HG03469 (cell line): ENCODE measurements around the gene COL12A1.

Source experiments
- ATAC-seq: cut with Tn5 transposase; IDR thresholded peaks from one replicate; pipeline ENCODE4 v1.9.1; 2021; ENCODE audit warnings: mild to moderate bottlenecking, moderate library complexity, moderate number of reproducible peaks; ENCODE audit not compliant: unreplicated experiment

Gene COL12A1

DNA sequence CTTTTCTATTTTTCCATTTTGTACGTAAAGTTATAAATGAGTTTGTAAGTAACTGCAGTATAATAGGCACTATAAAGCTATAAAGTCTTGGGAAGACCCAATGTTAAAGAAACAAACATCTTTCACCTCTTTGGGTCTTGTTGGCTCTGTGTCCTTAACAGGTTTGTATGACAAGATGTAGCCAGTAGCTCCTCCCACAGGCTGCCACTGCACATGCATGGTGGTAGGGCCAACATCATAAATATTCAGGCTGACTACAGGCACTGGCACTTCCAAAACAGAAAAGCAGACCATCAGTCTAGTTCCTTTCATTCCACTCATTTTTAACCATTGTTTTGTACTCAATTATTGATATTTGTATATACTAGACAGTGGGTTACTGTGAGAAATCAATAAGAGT lies 59.9 kb downstream of the COL12A1 start:
- no peak for ATAC-seq

DNA sequence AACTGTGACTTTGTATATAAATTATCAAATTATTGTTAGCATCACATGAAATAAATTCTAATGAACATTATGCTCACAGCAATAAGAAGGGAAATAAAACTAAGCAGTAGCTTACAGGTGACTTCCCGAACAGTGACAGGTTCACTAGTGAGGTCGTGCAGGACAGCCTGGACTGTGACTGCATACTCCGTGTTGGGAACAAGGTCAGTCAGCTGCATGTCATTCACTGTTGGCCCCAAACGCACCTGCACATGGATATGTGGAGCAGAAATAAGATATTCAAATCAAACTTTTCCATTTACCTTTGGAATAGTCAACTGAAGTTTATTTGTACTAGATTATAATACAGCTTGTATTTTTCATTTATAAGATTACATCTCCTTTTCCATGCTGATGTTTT lies 60.6 kb downstream of the COL12A1 start:
- no peak for ATAC-seq

DNA sequence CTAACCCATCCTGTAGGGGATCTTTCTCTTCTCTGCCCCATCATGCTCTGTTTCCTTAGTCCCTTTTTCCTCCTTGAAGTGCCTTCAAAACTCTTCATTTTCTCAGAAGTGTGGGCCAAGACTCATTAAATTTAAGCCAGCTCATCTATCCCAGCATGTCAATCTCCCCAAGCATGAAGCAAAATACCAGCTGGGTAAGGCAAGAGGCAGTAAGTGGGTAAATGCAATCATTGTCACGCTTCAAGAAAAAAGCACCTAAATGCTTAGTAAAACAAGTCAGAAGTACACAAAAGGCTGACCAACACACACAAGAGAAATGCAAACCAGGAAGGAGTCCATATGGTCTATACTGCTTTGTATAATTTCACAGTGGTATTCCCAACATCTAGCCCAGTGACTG lies 61.5 kb downstream of the COL12A1 start:
- no peak for ATAC-seq

DNA sequence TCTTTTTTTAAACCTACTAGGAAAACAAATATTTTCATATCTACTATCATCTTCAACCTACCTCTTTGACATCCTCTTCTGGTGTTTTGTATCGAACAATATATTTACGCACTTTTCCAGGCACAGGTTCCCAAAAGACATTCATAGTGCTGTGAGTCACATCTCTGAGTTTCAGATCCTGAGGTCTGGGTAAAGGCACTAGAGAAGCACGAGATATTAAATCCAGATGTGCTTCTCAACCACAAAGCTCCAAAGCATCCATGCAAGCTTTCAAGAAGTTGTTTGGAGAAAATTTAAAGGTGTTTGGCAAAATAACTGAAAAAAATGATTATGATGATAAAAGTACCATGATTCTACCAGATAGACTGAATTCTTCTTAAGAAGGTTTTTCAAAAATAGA lies 62.7 kb downstream of the COL12A1 start:
- no peak for ATAC-seq

DNA sequence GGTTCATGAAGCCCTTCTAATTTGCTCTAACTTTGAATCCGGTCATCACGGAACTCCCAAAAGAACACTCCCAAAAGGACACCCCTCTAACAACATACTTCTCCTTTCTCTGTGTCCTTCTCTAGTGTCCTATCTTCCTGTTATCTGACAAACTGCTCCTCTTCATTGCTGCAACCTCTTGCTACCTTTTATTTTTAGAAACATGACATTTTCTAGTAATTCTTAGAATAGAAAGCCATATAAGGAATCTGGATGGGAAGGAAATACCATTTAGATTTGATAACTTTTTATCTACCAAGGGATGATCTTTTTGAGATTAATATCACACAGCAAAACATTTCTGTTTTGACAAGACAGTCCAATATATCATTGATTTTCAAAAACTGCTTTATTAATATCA lies 63.1 kb downstream of the COL12A1 start:
- no peak for ATAC-seq

DNA sequence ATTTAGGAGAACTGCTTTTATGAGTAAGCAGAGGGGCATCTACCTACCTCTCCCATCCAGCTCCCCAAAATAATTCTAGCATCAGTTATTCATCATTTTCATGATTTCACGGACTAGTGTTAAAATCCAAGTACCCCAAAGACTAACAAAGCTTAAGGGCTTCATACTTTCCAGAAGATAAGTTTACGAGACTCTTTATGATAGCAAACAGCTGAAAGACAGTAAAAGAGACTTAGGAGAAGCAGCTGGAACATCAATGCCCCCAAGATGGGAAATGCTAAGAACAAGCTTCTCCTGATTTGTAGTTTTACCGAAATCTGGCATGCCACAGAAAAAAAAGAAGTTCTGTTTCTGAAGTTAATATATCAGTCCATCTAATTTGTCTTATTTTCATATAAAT lies 70.0 kb downstream of the COL12A1 start:
- no peak for ATAC-seq

DNA sequence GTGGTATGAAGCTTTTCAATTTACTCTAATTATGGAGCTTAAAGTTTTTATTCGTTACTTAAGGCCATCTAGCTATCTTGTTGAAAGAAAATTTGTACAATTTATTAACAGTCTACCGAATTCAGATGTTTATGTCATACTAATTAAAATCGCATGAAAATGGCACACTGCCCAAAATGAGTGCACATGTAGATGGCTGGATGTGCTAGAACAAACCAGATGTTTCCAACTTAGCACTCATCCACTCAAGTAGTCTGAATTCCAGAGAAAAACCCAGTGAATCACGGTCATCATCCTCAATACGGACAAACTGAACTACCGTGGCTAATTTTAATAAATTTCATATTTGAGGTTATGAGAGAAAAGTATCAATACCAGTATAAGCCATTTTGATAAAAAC lies 70.4 kb downstream of the COL12A1 start:
- ATAC-seq = no peak

DNA sequence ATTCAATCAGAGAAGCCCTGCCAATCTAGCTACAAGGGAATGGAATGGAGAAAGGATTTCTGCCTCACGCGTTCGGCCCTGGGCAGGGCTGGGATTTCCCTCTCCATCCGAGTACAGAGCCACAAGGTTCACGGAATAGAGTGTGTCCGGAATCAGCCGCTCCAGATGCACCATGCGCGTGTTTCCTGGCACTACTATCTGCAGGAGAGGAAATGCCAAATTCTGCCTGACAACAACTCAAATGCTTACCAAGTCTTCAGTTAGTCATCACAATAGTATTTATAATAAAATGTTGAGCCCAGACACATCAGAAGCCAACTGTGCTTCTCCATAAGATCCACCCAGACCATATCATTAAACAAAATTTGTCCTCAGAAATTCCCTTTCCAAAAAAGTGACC lies 75.1 kb downstream of the COL12A1 start:
- no peak for ATAC-seq

DNA sequence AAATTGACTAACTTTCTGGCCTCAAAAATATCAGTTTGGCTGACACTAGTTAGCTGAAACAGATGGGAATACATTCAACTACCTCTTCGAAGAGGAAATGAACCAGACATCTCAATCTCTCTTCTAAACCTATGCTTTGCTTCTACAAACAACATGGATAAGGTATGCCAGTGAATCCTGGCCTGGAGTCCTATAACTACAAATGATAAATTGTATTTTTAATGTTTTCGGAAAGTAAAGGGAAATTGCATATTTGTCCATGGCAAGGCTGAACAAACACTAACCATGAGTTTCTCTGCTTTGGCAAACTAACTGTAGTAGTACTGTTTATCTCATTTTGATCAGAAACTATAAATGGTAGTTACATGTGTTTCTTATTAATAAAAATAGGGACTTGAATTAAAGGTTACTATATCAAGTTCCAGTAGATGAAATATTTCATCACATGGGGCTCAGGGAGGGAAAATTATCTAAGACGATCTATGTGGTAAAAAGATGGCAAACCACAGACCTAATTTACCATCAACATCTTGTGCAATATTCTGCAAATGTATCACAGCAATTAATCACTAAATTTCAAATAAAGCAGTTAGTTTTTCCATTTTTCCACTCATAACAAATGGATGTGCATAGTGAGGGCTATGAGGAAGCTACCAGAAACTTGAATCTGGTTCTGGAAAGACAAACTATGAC lies 76.8 kb downstream of the COL12A1 start:
- ATAC-seq = no peak

DNA sequence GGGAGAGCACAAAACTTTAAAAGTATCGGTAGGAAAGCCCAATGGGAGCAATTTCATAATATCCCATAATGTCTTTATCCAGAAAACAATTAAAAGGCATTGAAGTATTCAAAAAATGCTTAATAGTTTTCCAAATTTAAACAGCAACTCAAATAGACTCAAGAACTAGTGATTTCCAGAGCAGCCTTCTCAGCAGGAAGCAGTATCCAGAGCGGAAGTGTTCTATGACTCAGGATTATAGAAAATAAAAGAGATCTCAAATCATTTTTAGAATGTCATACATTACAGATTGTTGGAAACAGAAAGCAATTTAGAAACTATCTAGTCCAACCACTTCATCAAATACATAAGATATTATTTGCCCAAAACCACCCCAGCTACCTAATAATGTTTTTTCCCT lies 79.3 kb downstream of the COL12A1 start:
- no peak for ATAC-seq

DNA sequence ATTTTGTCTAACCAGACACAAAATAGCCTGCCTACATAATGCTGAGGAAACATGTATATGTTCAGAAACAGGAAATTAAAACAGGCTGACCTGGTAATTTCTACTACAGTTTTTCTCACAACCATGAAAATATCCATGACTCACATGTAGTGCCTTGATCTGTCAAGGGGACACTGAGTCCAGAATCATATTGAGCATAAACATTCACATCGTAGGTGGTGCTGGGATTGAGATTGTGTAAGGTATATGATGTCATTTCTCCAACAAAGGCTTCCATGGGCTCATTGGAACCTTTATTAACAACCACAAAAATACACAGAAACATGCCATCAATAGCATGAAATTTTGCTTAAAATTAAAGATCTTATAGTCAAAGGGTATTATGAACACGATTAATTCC lies 80.9 kb downstream of the COL12A1 start:
- ATAC-seq = no peak

DNA sequence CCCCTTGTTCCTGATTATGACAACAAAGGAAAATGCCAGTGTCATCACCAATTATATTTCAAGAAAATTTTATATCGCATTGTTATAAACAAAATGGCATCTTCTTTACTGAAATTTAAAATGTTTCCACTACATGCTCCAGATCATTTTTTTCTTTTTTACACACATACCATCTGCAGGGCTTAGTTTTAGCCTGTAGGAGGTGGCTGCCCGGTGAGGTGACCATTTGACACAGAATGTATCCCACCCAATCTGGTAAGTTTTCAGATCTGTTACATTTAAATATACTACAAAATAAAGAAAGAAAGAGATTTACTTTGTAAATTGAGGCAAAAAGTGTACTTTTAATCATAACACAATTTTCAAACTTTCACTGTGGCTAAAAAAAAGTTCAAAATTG lies 81.8 kb downstream of the COL12A1 start:
- ATAC-seq = no peak

DNA sequence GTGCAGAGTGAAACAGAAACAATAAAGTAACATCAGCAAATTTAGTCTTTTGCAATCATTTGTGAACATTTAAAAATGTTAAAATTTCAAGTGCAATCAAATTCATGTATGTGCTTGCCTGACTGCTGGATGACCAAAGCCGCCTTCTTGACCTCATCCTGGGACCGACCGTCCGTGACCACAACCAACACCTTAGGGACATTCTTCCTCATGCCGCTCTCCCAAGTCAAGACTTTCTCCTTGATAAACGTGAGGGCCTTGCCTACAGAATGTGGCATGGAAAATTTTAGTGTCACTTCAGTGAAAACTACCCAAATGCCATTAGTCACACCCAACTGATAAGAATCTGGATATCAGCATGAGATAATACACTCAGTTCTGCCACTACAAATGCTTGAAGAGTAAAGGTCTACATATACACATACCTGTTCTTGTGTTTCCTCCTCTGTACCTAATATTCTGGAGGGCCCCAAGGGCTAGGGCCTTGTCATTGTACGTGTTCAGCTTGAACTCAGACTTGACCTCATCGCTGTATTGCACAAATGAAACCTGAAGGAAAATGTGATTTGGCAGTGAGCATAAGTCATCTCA lies 86.8 kb downstream of the COL12A1 start:
- no peak for ATAC-seq

DNA sequence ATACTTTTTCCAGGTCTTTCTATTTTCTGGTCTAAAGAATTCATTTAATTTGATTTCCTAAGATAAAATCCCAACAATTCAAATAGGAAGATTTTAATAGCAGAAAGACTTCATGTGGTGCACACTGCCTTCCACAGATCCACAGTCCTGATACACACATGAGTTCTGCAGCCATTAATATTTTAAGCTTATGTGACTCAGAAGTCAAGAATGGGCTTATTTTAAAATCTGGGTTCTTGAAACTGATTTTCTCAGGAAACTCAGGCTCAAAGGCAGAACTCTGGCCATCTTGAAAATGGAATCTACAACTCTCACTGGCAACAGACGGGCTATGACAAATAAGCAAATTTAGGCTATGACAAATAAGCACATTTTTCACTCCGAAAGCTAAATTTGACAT lies 88.2 kb downstream of the COL12A1 start:
- ATAC-seq = no peak

DNA sequence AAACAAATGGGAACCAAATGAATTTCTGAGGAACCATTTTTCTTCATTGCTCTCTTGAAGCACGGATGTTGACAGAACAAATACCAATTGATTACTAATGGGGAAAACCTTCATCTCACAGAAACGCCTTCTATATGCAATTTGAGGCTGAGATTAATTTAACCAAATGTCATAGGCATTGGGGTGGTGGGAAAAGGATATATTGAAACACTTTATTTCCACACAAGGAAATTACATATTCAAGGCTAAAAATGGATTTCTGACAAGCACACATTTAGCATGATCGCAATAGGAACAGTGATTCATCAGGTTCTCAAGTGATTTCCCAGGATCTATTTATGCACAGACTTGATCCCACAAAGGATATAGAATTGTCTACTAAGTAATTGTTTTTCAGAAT lies 88.9 kb downstream of the COL12A1 start:
- ATAC-seq = no peak

DNA sequence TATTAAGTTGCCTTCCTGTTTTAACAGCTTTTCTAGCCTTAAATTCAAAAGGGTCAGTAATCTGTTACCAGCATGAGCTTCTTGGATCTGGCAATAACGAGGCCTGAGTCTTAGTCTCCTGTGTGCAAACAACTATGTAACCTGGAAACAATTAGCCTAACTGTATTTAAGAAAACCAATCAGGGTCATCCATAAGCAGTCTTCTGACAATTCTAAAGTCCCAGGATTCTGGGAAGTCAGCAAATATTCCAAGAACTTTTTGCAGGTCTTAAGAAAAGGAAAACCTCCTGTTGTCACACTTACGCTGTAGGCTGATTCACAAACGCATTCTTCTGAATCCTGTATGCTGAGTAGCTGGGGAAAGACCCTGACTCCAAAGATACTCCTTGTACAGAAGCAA lies 90.4 kb downstream of the COL12A1 start:
- no peak for ATAC-seq

DNA sequence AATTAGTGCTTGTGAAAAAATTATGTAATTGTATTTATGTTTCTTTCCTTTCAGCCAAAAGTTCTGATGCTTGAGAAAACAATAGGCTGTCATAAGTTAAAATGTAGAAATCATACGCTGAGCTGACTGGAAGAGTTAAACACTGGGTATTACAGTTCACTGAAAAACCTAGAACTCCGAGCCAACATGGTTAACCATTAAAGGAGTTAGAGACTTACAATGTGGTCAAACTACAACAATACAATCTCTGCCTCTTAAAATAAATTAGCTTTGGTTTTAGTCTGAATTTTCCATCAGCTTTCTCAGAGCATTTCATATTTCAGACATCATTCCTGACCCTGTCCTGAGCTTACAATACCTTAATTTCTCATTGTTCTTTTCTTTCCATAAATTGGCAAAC lies 91.0 kb downstream of the COL12A1 start:
- no peak for ATAC-seq

DNA sequence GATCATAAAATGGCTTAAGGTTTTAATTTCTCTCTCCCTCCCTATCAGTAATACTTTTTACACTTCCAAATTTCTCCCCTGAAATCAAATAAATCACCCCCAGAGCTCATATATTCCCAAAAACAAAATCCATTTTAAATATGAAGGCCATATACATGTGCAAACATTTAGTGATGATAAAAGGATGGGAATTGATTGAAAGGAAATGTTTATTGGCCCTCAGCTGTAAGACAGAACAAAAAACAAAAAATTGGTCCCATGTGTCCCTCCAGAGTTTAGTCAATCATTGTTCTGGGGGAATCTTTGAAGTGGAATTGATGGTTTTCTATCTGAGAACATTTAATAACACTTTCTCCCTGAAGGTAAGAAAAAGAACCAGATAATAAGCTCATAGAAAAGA lies 91.7 kb downstream of the COL12A1 start:
- ATAC-seq = no peak

DNA sequence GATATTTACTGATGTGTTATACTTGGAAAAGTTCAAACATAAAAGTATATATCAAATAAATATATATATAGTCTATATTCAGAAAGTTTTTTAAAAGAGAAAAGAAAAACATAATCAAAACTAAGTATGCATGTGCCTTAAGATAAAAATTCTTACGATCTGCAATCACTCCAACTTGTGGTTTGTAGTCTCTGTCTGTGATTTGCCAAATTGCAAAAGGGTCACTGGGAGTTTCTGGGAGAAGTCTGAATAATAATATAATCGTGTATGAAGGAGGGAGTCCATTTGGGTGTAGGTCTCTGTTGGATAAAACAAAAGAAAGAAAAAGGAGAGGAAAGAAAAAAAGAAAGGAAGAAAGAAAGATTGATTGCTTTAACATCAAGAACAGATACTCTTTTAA lies 92.4 kb downstream of the COL12A1 start:
- ATAC-seq = no peak

DNA sequence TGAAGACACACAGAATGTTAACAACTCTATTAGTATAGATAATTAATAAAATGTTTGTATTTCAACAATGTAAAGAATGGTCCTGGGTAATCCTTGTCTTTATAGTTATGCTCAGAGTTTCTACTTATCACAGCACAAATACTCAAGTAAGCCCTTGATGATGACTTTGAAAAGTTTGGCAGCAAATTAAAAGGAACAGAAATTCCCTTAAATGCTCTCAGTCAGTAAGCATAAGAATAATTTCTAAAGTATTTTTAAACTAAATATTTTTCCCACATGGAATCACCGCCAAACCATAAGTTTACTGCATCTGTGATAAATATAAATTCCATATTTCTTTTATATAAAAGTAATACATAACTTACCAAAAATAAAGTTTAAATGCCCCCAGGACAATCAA lies 96.1 kb downstream of the COL12A1 start:
- ATAC-seq = no peak

DNA sequence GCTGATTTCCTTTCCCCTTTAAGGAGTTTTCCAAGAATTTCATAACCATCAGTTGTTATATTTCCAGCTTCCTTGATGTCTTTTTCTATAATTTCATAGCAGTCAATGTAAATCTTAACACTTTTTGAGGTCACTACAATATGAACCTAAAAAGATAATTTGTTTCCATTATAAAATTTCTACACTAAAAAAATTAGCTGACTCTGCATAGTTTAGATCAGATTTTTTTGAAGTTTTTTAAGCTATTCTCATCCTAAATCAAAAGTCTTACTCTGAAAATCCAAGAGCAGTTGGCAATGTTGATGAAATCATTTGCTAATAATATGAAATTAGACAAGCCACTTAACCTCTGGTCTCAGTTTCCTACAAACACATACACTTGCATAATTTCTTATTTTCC lies 96.8 kb downstream of the COL12A1 start:
- no peak for ATAC-seq

DNA sequence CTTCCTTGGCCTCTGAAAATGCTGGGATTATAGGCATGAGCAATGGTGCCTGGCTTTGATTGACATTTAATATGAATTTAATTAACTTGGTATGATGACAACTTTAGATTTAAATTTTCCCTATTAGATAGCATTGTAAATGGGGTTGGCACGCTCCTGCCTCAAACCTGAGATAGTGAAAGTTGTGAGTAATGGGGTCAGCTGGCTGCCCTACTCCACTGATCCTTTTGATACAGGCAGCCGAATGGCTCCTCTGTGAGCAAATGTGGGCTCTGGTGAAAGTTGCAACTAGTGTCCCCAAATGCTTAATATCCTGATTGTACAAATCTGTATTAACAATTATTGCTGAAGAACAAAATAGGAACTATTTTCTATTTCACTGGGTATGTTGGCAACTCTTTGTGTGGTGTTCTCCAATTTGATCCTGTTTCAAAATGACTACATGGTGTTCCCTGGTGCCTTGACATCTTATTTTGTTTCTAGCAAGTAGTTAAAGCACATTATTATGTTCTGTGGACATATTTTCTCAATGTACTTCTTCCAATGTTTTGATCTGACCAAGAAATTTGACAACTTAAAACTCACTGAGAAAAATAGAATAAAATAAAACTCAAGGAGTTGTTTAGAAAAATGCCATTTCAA lies 97.4 kb downstream of the COL12A1 start:
- no peak for ATAC-seq

DNA sequence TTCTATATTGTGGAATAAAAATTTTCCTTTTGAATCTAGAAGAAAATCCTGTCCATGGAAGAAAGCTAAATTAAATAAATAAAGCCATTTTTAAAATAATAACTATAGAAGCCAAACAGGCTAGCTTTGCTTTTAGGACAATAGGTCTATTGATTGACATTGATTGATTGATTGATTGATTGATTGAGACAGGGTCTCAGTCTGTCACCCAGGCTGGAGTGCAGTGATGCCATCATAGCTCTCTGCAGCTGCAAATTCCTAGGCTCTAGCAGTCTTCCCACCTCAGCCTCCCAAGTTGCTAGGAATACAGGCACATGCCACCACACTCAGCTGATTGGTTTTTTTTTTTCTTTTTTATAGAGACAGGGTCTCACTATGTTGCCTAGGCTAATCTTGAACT lies 97.9 kb downstream of the COL12A1 start:
- ATAC-seq = no peak
